ENCODE measurements around the gene CFLAR. TPM values are rescaled to one million over a fixed set of nuclear protein-coding genes. Genes with fewer than 3 reads are reported as not detected.
A peak's percentile ranks its signal among the peaks of the same experiment; 100 is the strongest.

Gene CFLAR
- total and polyA plus RNA-seq, 2 donors from 2014 or later, result 47.2 to 263 TPM

- no peak overlapping the region for H3K4me3 ChIP-seq (ENCODE audit: low read length in 3 of 3)
- no peaks in the 10 kb centered on the region for H3K9me3 ChIP-seq (ENCODE audit: control insufficient read depth in 2 of 3, insufficient read depth in 1 of 3, low read length in 3 of 3)
- H3K27me3 ChIP-seq (ENCODE audit: control insufficient read depth, insufficient read depth, low read length), result no peaks in the 10 kb centered on the region
- DNase-seq (no peak), FAIRE-seq (no peak)
- H3K27ac ChIP-seq (ENCODE audit: low read depth in 2 of 2, low read length in 2 of 2), result peak overlapping the region; percentile 79 to 85
- H3K4me1 ChIP-seq (ENCODE audit: control insufficient read depth in 2 of 3, insufficient read depth in 2 of 3, low read depth in 1 of 3, low read length in 3 of 3), result peaks cover 0 to 37% (median 9%) of the 10 kb centered on the region in 3 donors
- TF ChIP-seq, protein P1, sequence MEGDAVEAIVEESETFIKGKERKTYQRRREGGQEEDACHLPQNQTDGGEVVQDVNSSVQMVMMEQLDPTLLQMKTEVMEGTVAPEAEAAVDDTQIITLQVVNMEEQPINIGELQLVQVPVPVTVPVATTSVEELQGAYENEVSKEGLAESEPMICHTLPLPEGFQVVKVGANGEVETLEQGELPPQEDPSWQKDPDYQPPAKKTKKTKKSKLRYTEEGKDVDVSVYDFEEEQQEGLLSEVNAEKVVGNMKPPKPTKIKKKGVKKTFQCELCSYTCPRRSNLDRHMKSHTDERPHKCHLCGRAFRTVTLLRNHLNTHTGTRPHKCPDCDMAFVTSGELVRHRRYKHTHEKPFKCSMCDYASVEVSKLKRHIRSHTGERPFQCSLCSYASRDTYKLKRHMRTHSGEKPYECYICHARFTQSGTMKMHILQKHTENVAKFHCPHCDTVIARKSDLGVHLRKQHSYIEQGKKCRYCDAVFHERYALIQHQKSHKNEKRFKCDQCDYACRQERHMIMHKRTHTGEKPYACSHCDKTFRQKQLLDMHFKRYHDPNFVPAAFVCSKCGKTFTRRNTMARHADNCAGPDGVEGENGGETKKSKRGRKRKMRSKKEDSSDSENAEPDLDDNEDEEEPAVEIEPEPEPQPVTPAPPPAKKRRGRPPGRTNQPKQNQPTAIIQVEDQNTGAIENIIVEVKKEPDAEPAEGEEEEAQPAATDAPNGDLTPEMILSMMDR (IDR thresholded peaks at IDR 0.05; ENCODE audit: borderline replicate concordance, extremely low read depth, insufficient read depth), result no peak
- intact Hi-C loops (cut with DNase I), result no loop called here
- H3K36me3 ChIP-seq (ENCODE audit: control insufficient read depth in 2 of 3, insufficient read depth in 3 of 3, low read length in 3 of 3), result peaks cover 0 to 48% (median 22%) of the 10 kb centered on the region in 3 donors
- peak overlapping the region in 1 of 3 donors; percentile 1 for H3K9ac ChIP-seq (ENCODE audit: low read length in 3 of 3)
These were observed 34.6 kb downstream of the CFLAR start for GRCh38 chr2:201150454-201151020.

GRCh38 chr2:201151127-201151981 lies 35.4 kb downstream of the CFLAR start:
- peak overlapping the region in 1 of 3 donors; percentile 1 for H3K9ac ChIP-seq (ENCODE audit: low read length in 3 of 3)
- intact Hi-C loops (cut with DNase I), result no loop called here
- H3K36me3 ChIP-seq (ENCODE audit: control insufficient read depth in 2 of 3, insufficient read depth in 3 of 3, low read length in 3 of 3), result peaks cover 0 to 52% (median 22%) of the 10 kb centered on the region in 3 donors

DNA sequence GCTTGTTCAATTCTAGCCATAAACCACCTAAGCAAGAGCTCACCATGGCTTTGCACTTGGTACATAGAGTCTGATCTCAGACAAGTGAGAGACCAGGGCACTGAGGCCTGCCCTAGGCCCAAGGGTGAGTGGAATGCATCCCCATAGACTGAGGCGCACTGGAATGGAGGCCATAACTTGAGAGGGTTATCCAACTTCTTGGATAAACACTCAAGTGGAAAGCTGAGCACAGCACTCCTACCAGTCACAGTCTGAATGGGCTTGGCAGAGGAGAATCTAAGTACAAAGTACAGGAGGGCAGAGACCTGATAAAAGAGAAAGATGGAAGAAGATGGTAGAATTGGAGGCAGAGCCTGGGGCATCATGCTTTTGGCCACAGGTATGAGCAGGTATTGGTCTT lies 36.6 kb downstream of the CFLAR start:
- Histone ChIP-seq H3K9me3 (ENCODE audit: control insufficient read depth in 2 of 3, insufficient read depth in 1 of 3, low read length in 3 of 3) (no peaks in the 10 kb centered on the region), H3K9ac (ENCODE audit: low read length in 3 of 3) (no peak overlapping the region), H3K27ac (ENCODE audit: low read depth in 2 of 2, low read length in 2 of 2) (peak overlapping the region; percentile 39 to 73), H3K36me3 (ENCODE audit: control insufficient read depth in 2 of 3, insufficient read depth in 3 of 3, low read length in 3 of 3) (peaks cover 0 to 45% (median 23%) of the 10 kb centered on the region in 3 donors), H3K27me3 (ENCODE audit: control insufficient read depth, insufficient read depth, low read length) (no peaks in the 10 kb centered on the region), H3K4me1 (ENCODE audit: control insufficient read depth in 2 of 3, insufficient read depth in 2 of 3, low read depth in 1 of 3, low read length in 3 of 3) (peaks cover 0 to 36% (median 9%) of the 10 kb centered on the region in 3 donors), H3K4me3 (ENCODE audit: low read length in 3 of 3) (no peak overlapping the region)
- DNase-seq (no peak), FAIRE-seq (no peak)
- TF ChIP-seq, protein P1 (IDR thresholded peaks at IDR 0.05; ENCODE audit: borderline replicate concordance, extremely low read depth, insufficient read depth), result no peak
- intact Hi-C loops (cut with DNase I), result no loop called here

More at GRCh38 chr2:201151127-201151981, 35.4 kb downstream of the CFLAR start:
- H3K27me3 ChIP-seq (ENCODE audit: control insufficient read depth, insufficient read depth, low read length), result no peaks in the 10 kb centered on the region
- peak overlapping the region; percentile 79 to 85 for H3K27ac ChIP-seq (ENCODE audit: low read depth in 2 of 2, low read length in 2 of 2)
- DNase-seq (no peak), FAIRE-seq (peak; percentile 53)
- TF ChIP-seq, protein P1 (IDR thresholded peaks at IDR 0.05; ENCODE audit: borderline replicate concordance, extremely low read depth, insufficient read depth), result no peak
- peaks cover 0 to 36% (median 9%) of the 10 kb centered on the region in 3 donors for H3K4me1 ChIP-seq (ENCODE audit: control insufficient read depth in 2 of 3, insufficient read depth in 2 of 3, low read depth in 1 of 3, low read length in 3 of 3)
- H3K9me3 ChIP-seq (ENCODE audit: control insufficient read depth in 2 of 3, insufficient read depth in 1 of 3, low read length in 3 of 3), result no peaks in the 10 kb centered on the region
- H3K4me3 ChIP-seq (ENCODE audit: low read length in 3 of 3), result no peak overlapping the region
